Immature natural killer cell (primary cell): ENCODE data around the gene NUF2. TPM values are rescaled to one million over a fixed set of nuclear protein-coding genes. Genes with fewer than 3 reads are reported as not detected.
A peak's percentile ranks its signal among the peaks of the same experiment; 100 is the strongest.
"Not testable (repeated sequence)": the region's sequence is repeated elsewhere in the genome, so short reads cannot be mapped to it uniquely, and the experiment has no call there.

ENCODE experiments used
- DNase-seq, 3 donors: peaks; one replicate each; pipeline ENCODE4 v3.0.0; 2022; ENCODE audit warnings: mixed read lengths in 1 of 3
- H3K27ac Mint-ChIP-seq, 6 donors: one replicate each; pipeline ENCODE4 v1.8.0; 2020; ENCODE audit warnings: mixed read lengths in 6 of 6, mild to moderate bottlenecking in 5 of 6, inconsistent platforms in 4 of 6, moderate library complexity in 3 of 6
- H3K27me3 Mint-ChIP-seq, 3 donors: one replicate each; pipeline ENCODE4 v1.8.0; 2020 to 2021; ENCODE audit warnings: low read depth in 3 of 3, mild to moderate bottlenecking in 3 of 3, mixed read lengths in 3 of 3, moderate library complexity in 3 of 3, inconsistent platforms in 1 of 3
- H3K36me3 Mint-ChIP-seq, 3 donors: one replicate each; pipeline ENCODE4 v1.8.0; 2020; ENCODE audit warnings: mixed read lengths in 3 of 3, inconsistent platforms in 2 of 3, mild to moderate bottlenecking in 2 of 3
- H3K4me1 Mint-ChIP-seq, 2 donors: one replicate each; pipeline ENCODE4 v1.8.0; 2020; ENCODE audit warnings: inconsistent platforms in 2 of 2, mild to moderate bottlenecking in 2 of 2, mixed read lengths in 2 of 2, moderate library complexity in 1 of 2
- H3K4me3 Mint-ChIP-seq, 5 donors: one replicate each; pipeline ENCODE4 v1.8.0; 2020; ENCODE audit warnings: mild to moderate bottlenecking in 5 of 5, mixed read lengths in 5 of 5, inconsistent platforms in 3 of 5, moderate library complexity in 3 of 5
- H3K9me3 Mint-ChIP-seq, 6 donors: one replicate each; pipeline ENCODE4 v1.8.0; 2020; ENCODE audit warnings: mild to moderate bottlenecking in 6 of 6, mixed read lengths in 6 of 6, inconsistent platforms in 4 of 6, moderate library complexity in 3 of 6
- polyA plus RNA-seq, 3 donors: library from polyadenylated mRNA; unstranded; fragments of 300-500 nt; fragmentation: Illumina TruSeq; gene quantifications; one replicate each; pipeline ENCODE4 v1.2.3, GENCODE V29; 2021

NUF2 gene
- polyA plus RNA-seq, result 1 to 10 TPM in 2 of 3 donors, not detected in 1; 1.1 to 3.4 TPM

DNA sequence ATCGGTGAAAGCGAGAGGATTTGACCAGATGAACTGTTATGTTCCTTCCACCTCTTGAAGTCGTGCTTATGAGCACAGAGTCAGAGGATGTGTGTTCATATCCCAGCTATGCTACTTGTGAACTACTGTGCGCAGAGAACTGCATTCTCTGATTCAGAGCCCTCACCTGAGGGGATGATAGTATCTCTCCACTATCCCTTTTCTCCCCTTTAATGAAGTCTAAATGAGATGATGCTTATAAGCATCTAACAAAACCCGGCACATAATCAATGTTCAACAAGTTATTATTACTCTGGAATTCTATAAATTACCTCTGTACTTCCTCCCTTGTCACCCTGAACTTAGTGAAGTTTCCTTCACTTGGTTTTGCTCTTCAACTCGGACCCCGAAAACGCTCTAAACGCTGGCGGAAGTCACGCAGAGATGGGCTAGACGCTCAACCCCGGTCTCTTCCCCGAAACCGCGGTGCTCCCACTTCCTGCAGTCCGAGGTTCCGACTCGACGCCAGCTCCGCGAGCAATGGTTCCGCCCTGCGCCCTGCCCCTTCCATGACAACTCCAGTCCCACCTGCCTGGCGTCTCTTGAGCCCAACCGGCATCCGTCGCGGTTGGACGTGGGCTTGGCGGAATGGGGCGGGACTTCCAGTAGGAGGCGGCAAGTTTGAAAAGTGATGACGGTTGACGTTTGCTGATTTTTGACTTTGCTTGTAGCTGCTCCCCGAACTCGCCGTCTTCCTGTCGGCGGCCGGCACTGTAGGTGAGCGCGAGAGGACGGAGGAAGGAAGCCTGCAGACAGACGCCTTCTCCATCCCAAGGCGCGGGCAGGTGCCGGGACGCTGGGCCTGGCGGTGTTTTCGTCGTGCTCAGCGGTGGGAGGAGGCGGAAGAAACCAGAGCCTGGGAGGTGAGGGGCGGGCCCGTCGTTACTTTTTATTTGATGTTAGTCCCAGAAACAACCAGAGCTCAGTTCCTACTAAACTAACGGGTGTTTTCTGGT, at the start of gene NUF2:
TSS of gene NUF2 (plus strand) at position 644 of the 995 bp plus-strand sequence. CDS start 4,098 bp downstream, outside the sequence.
- Mint-ChIP-seq H3K27ac (peak within 1 kb of the TSS; percentile 88 to 98 (median 96)), H3K36me3 (no peaks in the 10 kb centered on the region), H3K4me3 (peak within 1 kb of the TSS; percentile 94 to 97 (median 96)), H3K27me3 (peaks cover 8 to 9% (median 9%) of the 10 kb centered on the region in 3 donors), H3K4me1 (peaks cover 25 to 26% of the 10 kb centered on the region in 2 donors), H3K9me3 (no peaks in the 10 kb centered on the region)
- peak; percentile 91 to 95 (median 93) for DNase-seq

DNA sequence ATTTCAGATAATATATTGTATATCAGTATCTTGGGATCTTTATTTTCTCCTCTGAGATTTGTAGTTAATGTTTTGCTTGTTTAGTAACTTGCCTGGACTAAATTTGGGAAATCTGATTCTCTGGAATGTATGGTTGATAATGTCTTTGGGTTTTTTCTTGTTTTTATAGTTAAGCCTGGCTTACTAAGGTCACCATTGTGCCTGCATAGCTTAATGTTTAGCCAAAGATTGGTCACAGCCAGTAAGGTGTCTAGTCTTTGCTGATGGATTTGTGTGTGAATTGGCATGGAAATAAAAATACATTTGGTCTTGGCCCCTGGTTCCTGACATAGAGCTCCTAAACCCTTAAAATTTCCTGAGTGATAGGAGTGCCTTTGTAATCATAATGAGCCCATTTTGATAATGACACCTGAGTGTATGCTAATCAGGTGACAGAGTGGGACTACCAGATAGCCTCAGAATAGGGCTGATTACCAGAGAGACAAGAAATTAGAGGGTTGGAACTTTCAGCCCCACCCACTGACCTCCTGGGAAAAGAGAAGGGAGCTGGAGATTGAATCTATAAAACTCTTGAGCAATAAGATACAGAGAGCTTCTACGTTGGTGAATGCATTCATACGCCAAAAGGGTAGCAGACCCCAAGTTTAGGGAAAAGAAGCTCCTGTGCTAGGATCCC, 47.9 kb upstream of the NUF2 start:
- no peak overlapping the region for H3K27ac Mint-ChIP-seq
- H3K4me3 Mint-ChIP-seq, result no peak overlapping the region
- DNase-seq, result no peak
- peaks cover 10 to 34% (median 13%) of the 10 kb centered on the region in 3 donors for H3K36me3 Mint-ChIP-seq
- no peaks in the 10 kb centered on the region for H3K4me1 Mint-ChIP-seq
- peaks cover 0 to 1% (median 0%) of the 10 kb centered on the region in 3 donors for H3K27me3 Mint-ChIP-seq
- H3K9me3 Mint-ChIP-seq, result peaks cover 6 to 23% (median 18%) of the 10 kb centered on the region in 6 donors

DNA sequence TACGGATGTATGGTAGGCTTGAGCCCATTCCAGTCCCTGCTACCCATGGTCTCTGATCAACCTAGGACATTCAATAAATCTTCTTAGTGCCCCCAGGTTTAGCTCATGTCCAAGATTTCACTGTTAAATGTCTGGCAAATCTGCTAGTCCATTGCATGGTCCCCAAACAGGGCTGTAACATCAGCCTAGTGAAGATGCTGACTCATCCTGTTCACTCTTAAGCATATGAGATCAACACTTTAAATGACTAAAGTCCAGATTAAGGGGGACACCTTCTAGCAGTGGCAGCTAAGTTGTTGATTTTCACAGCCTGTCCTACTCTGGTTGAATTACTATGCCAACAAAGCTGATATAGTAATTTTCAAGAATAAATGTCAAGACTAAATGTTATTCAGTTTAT, 46.5 kb upstream of the NUF2 start:
- H3K4me1 Mint-ChIP-seq, result no peaks in the 10 kb centered on the region
- peaks cover 9 to 32% (median 21%) of the 10 kb centered on the region in 6 donors for H3K9me3 Mint-ChIP-seq
- no peak overlapping the region for H3K4me3 Mint-ChIP-seq
- H3K27ac Mint-ChIP-seq, result no peak overlapping the region
- no peak for DNase-seq
- peaks cover 0 to 2% (median 1%) of the 10 kb centered on the region in 3 donors for H3K27me3 Mint-ChIP-seq
- H3K36me3 Mint-ChIP-seq, result peaks cover 16 to 44% (median 22%) of the 10 kb centered on the region in 3 donors

DNA sequence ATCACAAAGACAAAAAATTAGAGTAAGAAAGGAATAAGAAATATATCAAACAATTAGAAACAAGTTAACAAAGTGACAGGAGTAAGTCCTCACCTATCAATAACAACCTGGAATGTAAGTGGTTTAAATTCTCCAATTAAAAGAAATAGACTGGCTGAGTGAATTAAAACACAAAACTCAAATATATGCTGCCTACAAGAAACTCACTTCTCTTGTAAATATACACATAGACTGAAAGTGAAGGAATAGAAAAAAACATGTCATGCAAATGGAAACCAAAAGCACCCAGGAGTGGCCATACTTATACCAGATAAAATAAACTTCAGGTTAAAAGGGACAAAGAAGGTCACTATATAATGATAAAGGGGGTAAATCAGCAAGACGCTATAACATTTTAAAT, 43.2 kb upstream of the NUF2 start:
- Mint-ChIP-seq H3K27me3 (peaks cover 0 to 2% (median 0%) of the 10 kb centered on the region in 3 donors), H3K36me3 (peaks cover 15 to 47% (median 25%) of the 10 kb centered on the region in 3 donors), H3K9me3 (peaks cover 9 to 43% (median 24%) of the 10 kb centered on the region in 6 donors), H3K4me3 (no peak overlapping the region), H3K4me1 (no peaks in the 10 kb centered on the region), H3K27ac (no peak overlapping the region)
- no peak for DNase-seq

DNA sequence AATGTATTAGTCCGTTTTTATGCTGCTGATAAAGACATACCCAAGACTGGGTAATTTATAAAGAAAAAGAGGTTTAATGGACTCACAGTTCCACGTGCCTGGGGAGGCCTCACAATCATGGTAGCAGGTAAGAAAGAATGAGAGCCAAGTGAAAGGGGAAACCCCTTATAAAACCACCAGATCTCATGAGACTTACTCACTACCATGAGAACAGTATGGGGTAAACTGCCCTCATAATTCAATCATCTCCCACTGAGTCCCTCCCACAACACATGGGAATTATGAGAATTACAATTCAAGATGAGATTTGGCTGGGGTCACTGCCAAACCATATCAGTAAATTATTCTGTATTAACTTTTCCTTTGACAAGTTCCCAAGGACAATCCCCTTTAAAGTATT, 36.9 kb upstream of the NUF2 start:
- not testable (repeated sequence) for H3K27ac Mint-ChIP-seq, H3K4me1 Mint-ChIP-seq, H3K4me3 Mint-ChIP-seq, H3K36me3 Mint-ChIP-seq, H3K27me3 Mint-ChIP-seq, DNase-seq
- peaks cover 0 to 14% (median 3%) of the 10 kb centered on the region in 6 donors for H3K9me3 Mint-ChIP-seq

DNA sequence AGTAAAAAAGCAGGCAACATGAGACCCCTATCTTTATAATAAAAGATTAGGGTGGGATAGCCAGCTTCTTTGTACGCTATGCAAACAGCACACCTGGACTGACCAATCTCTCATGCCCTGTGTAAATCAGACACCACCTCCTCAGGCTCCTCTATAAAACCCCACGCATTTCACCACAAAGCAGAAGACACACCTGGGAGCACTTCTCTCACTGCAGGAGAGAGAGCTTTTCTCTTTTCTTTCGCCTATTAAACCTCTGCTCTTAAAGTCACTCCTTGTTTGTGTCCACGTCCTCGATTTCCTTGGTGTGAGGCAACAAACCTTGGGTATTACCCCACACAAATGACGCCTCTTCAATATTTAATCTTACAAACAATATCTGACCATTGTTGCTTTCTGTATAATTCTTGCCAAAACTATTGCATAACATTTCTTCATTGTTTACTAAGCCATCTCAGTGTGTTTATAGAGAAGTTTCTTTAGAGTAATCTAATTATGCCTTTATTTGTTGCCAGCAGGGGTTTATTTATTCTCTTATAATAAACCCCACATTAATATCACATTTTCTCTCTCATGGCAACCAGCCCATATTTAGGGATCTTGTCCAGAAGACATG, 31.6 kb upstream of the NUF2 start:
- H3K4me1 Mint-ChIP-seq, result no peaks in the 10 kb centered on the region

DNA sequence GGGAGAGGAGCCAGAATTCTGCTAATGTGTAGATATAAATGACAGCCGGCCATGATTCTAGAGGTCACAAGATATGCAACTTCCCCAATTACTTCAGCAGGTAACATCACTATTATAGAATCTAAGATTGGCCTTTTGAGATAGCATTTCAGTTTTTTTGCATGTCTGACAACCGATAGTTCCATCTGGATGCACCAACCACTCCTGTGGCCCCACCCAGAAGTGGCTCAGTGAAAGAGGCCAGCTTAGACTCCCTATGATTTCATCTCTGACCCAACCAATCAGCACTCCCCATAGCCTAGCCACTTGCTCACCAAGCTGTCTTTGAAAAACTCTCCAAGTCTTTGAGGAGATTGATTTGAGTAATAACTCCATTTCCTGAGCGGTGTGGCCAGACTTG, 30.3 kb upstream of the NUF2 start:
- no peak overlapping the region for H3K27ac Mint-ChIP-seq
- no peaks in the 10 kb centered on the region for H3K4me1 Mint-ChIP-seq
- DNase-seq, result no peak
- H3K27me3 Mint-ChIP-seq, result peaks cover 0 to 1% (median 0%) of the 10 kb centered on the region in 3 donors
- peaks cover 17 to 31% (median 25%) of the 10 kb centered on the region in 3 donors for H3K36me3 Mint-ChIP-seq
- no peak overlapping the region for H3K4me3 Mint-ChIP-seq
- H3K9me3 Mint-ChIP-seq, result peaks cover 0 to 4% (median 0%) of the 10 kb centered on the region in 6 donors

More for the DNA sequence above, 31.6 kb upstream of the NUF2 start:
- DNase-seq, result no peak
- peaks cover 0 to 1% (median 0%) of the 10 kb centered on the region in 3 donors for H3K27me3 Mint-ChIP-seq
- H3K36me3 Mint-ChIP-seq, result peaks cover 17 to 31% (median 25%) of the 10 kb centered on the region in 3 donors
- no peak overlapping the region for H3K4me3 Mint-ChIP-seq
- no peak overlapping the region for H3K27ac Mint-ChIP-seq
- H3K9me3 Mint-ChIP-seq, result peaks cover 0 to 3% (median 0%) of the 10 kb centered on the region in 6 donors

DNA sequence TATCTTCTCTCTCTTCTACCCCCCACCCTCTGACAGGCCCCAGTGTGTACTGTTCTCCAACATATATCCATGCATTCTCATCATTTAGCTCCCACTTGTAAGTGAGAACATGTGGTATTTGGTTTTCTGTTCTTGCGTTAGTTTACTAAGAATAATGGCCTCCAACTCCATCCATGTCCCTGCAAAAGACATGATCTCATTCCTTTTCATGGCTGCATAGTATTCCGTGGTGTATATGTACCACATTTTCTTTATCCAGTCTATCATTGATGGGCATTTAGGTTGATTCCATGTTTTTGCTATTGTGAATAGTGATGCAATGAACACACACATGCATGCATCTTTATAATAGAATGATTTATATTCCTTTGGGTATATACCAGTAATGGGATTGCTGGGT, 29.6 kb upstream of the NUF2 start:
- H3K36me3 Mint-ChIP-seq, result peaks cover 17 to 31% (median 25%) of the 10 kb centered on the region in 3 donors
- not testable (repeated sequence) for H3K9me3 Mint-ChIP-seq, H3K27me3 Mint-ChIP-seq, H3K4me1 Mint-ChIP-seq, DNase-seq, H3K27ac Mint-ChIP-seq, H3K4me3 Mint-ChIP-seq

DNA sequence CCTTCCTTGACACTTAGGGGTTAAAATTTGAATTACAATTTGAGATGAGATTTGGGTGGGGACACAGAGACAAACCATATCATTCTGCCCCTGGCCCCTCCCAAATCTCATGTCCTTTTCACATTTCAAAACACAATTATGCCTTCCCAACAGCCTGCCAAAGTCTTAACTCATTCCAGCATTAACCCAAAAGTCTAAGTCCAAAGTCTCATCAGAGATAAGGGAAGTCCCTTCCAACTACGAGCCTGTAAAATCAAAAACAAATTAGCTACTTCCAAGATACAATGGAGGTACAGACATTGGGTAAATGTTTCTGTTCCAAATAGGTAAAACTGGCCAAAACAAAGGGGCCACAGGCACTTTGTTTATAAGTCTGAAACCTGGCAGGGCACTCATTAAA, 28.3 kb upstream of the NUF2 start:
- not testable (repeated sequence) for DNase-seq, H3K4me3 Mint-ChIP-seq, H3K4me1 Mint-ChIP-seq, H3K9me3 Mint-ChIP-seq, H3K27me3 Mint-ChIP-seq, H3K27ac Mint-ChIP-seq
- H3K36me3 Mint-ChIP-seq, result peaks cover 17 to 27% (median 25%) of the 10 kb centered on the region in 3 donors

DNA sequence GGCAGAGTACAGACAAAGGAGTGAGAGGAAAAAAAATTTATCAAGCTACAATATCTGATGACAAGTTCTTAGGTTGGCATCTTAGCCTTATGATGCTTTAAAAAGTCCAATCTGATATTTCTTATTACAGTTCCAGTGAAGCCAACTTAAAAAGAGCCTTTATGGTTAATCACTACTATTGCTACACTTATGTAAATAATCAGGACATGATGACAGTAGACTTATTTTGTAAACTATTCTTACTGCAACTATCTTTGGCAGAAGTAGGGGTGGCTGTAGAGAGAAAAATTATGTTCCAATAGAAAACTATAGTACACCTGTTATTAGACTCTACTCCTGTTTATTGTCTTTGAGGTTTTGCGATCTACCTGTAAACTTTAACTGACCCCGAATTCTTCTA, 25.8 kb upstream of the NUF2 start:
- Mint-ChIP-seq H3K27me3 (peaks cover 0 to 1% (median 0%) of the 10 kb centered on the region in 3 donors), H3K27ac (no peak overlapping the region), H3K36me3 (peaks cover 28 to 41% (median 29%) of the 10 kb centered on the region in 3 donors), H3K4me1 (no peaks in the 10 kb centered on the region), H3K9me3 (peaks cover 0 to 4% (median 0%) of the 10 kb centered on the region in 6 donors), H3K4me3 (no peak overlapping the region)
- DNase-seq, result no peak

DNA sequence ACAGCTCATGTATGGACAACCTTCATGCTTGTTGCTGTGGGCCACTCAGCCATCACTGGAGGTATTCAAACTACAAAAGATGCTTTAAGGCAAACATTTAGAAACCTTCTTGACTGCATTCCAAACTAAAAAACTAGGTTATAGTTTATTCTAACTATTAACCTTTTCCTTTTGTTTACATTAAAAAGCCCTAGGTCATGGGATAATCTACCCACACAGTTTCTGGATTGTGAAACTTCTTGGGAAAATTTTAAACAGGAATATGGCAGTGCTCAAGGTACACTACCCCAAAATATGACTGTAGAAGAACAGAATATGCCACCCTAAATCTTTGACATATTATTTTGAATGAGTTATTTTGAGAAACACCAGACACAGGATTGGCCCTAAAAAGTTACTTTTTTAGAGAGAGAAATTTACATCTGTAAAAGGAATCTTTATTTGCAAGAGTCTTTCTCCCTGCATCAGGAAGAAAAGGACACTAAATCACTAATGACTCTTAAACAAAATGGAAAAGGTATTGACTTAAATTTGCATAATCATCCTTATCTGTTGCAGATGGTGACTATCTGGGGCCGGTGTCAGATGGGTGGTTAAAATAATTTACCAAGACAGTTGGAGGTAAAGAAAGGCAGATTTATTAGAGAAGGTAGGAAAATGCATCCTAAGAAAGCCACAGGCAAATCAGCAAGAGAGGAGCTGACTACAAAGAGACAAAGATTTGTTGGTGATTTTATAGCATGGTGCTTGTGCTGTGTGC, 25.1 kb upstream of the NUF2 start:
- Mint-ChIP-seq H3K36me3 (peaks cover 28 to 42% (median 30%) of the 10 kb centered on the region in 3 donors), H3K27me3 (peaks cover 0 to 1% (median 0%) of the 10 kb centered on the region in 3 donors)

DNA sequence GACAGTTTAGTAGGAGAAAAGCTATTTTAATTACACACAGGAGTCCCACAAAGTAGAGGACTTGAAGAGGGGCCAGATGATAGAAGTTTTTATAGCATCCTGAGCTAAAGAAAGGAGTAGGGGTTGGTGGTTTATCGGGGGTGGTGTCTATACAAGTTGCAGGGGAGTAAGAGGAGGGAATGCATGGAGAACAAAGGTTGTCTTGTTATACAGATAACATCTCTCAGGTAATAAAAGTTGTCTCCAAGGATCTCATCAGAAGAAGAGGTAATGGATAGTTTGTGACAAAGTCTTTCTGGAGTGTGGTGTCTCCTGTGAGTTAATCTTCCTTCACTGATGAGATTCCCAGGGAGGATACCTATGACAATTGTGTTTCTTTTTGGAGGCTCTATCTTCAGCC, 23.4 kb upstream of the NUF2 start:
- no peak overlapping the region for H3K27ac Mint-ChIP-seq
- no peak overlapping the region for H3K4me3 Mint-ChIP-seq
- no peak for DNase-seq
- H3K4me1 Mint-ChIP-seq, result no peaks in the 10 kb centered on the region
- peaks cover 16 to 37% (median 22%) of the 10 kb centered on the region in 3 donors for H3K36me3 Mint-ChIP-seq
- H3K27me3 Mint-ChIP-seq, result peaks cover 0 to 1% (median 0%) of the 10 kb centered on the region in 3 donors
- H3K9me3 Mint-ChIP-seq, result peaks cover 0 to 4% (median 0%) of the 10 kb centered on the region in 6 donors

More for the DNA sequence above, 25.1 kb upstream of the NUF2 start:
- H3K4me1 Mint-ChIP-seq, result no peaks in the 10 kb centered on the region
- H3K27ac Mint-ChIP-seq, result no peak overlapping the region
- peaks cover 0 to 4% (median 0%) of the 10 kb centered on the region in 6 donors for H3K9me3 Mint-ChIP-seq
- no peak overlapping the region for H3K4me3 Mint-ChIP-seq
- DNase-seq, result no peak

DNA sequence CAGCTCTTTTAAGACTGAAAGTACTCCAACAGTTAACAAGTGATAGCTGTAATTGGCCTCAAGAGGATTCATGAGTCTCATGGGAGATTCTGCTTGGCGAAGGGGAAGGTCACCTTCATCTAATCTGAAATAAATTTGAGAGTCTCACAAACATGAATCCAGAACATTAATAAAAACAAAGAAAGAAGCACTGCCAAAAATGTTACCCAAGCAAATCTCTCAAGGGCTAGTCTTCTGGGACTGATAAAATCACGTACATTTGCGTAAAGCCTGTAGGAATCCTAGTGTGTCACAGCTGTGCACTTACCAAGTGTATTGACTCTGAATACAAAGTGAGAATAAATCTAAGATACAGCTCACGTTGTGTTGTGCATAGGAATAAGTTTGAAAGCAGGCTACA, 21.2 kb upstream of the NUF2 start:
- Mint-ChIP-seq H3K4me1 (no peaks in the 10 kb centered on the region), H3K4me3 (no peak overlapping the region), H3K27me3 (no peaks in the 10 kb centered on the region), H3K27ac (no peak overlapping the region), H3K9me3 (peaks cover 0 to 2% (median 0%) of the 10 kb centered on the region in 6 donors), H3K36me3 (peaks cover 18 to 42% (median 22%) of the 10 kb centered on the region in 3 donors)
- DNase-seq, result no peak
